Right atrium auricular region (tissue), 2 donors: ENCODE results near the gene SLC39A9. TPM values are rescaled to one million over a fixed set of nuclear protein-coding genes. Genes with fewer than 3 reads are reported as not detected.
"Not testable (repeated sequence)": the region's sequence is repeated elsewhere in the genome, so short reads cannot be mapped to it uniquely, and the experiment has no call there.

Experiments
- DNase-seq: peaks from one replicate; pipeline ENCODE4 v3.0.0-alpha.2; 2019; ENCODE audit warnings: low spot score
- H3K27ac ChIP-seq, 2 donors: fragments of 200-600 bp; sonication (generic); 1 replicate in 1 of 2; 2 replicates in 1 of 2; pipeline ENCODE4 v1.5.1; 2016 to 2019
- H3K27me3 ChIP-seq, 2 donors: fragments of 200-600 bp; sonication (generic); one replicate each; pipeline versions ENCODE4 v1.5.1 to v1.6.0; 2017 to 2019
- H3K36me3 ChIP-seq: fragments of 200-600 bp; sonication (generic); one replicate; pipeline ENCODE4 v1.5.1; 2016
- H3K4me1 ChIP-seq, 2 donors: fragments of 200-600 bp; sonication (generic); one replicate each; pipeline versions ENCODE4 v1.5.1 to v1.6.0; 2017 to 2019
- H3K4me3 ChIP-seq, 2 donors: fragments of 200-600 bp; sonication (generic); 1 replicate in 1 of 2; 2 replicates in 1 of 2; pipeline ENCODE4 v1.5.1; 2017 to 2019; ENCODE audit warnings: mild to moderate bottlenecking in 1 of 2, moderate library complexity in 1 of 2
- H3K9me3 ChIP-seq, 2 donors: fragments of 200-600 bp; sonication (generic); one replicate each; pipeline ENCODE4 v1.5.1; 2019
- CTCF ChIP-seq, 2 donors: fragments of 200-600 bp; sonication (generic); IDR thresholded peaks; one replicate each; pipeline ENCODE4 v1.5.1; 2019; ENCODE audit warnings: antibody characterized with exemption in 2 of 2
- total RNA-seq, 2 donors: library from RNA; depleted of rRNA; stranded (reverse); fragments of >200 nt; gene quantifications; one replicate each; pipeline ENCODE4 v1.1.0, GENCODE V29; 2016

Gene SLC39A9
- total RNA-seq, 2 donors from 2014 or later, result 29.3 to 37.5 TPM

GRCh38 chr14:69408331-69408960 lies 10.0 kb downstream of the SLC39A9 start:
- no peak for TF ChIP-seq CTCF (IDR thresholded peaks at IDR 0.05)
- H3K4me1 ChIP-seq, result peaks cover 0 to 5% of the 10 kb centered on the region in 2 donors
- DNase-seq, result no peak

GRCh38 chr14:69413483-69413882 lies 15.0 kb downstream of the SLC39A9 start:
- TF ChIP-seq CTCF (IDR thresholded peaks at IDR 0.05), result no peak
- H3K4me1 ChIP-seq, result no peaks in the 10 kb centered on the region
- H3K27me3 ChIP-seq, result no peaks in the 10 kb centered on the region
- no peak overlapping the region for H3K4me3 ChIP-seq
- no peaks in the 10 kb centered on the region for H3K9me3 ChIP-seq
- no peak for DNase-seq
- H3K27ac ChIP-seq, result no peak overlapping the region
- H3K36me3 ChIP-seq, result no peaks in the 10 kb centered on the region

More at GRCh38 chr14:69408331-69408960, 10.0 kb downstream of the SLC39A9 start:
- no peaks in the 10 kb centered on the region for H3K27me3 ChIP-seq
- H3K4me3 ChIP-seq, result no peak overlapping the region
- no peaks in the 10 kb centered on the region for H3K9me3 ChIP-seq
- H3K36me3 ChIP-seq, result no peaks in the 10 kb centered on the region
- no peak overlapping the region for H3K27ac ChIP-seq

GRCh38 chr14:69416087-69416486 lies 17.6 kb downstream of the SLC39A9 start:
- DNase-seq, H3K4me3 ChIP-seq, H3K36me3 ChIP-seq, H3K4me1 ChIP-seq, H3K9me3 ChIP-seq, H3K27ac ChIP-seq, H3K27me3 ChIP-seq: not testable (repeated sequence)

GRCh38 chr14:69423279-69423678 lies 24.8 kb downstream of the SLC39A9 start:
- TF ChIP-seq CTCF (IDR thresholded peaks at IDR 0.05), result no peak
- Histone ChIP-seq H3K4me3 (no peak overlapping the region), H3K27me3 (no peaks in the 10 kb centered on the region), H3K27ac (no peak overlapping the region), H3K9me3 (no peaks in the 10 kb centered on the region), H3K36me3 (peaks cover 15% of the 10 kb centered on the region), H3K4me1 (no peaks in the 10 kb centered on the region)
- DNase-seq, result no peak

- no peak for DNase-seq
- TF ChIP-seq CTCF (IDR thresholded peaks at IDR 0.05), result no peak
- Histone ChIP-seq H3K36me3 (peaks cover 15% of the 10 kb centered on the region), H3K9me3 (no peaks in the 10 kb centered on the region), H3K4me3 (no peak overlapping the region), H3K4me1 (no peaks in the 10 kb centered on the region), H3K27ac (no peak overlapping the region), H3K27me3 (no peaks in the 10 kb centered on the region)
Observed at GRCh38 chr14:69424149-69424923, 25.8 kb downstream of the SLC39A9 start.

- Histone ChIP-seq H3K9me3 (no peaks in the 10 kb centered on the region), H3K27me3 (no peaks in the 10 kb centered on the region), H3K4me3 (no peak overlapping the region), H3K36me3 (peaks cover 15% of the 10 kb centered on the region), H3K27ac (no peak overlapping the region), H3K4me1 (no peaks in the 10 kb centered on the region)
- no peak for TF ChIP-seq CTCF (IDR thresholded peaks at IDR 0.05)
- no peak for DNase-seq
Observed at GRCh38 chr14:69427596-69427995, 29.1 kb downstream of the SLC39A9 start.
